ENCODE data around the gene PTGDR2. TPM values are rescaled to one million over a fixed set of nuclear protein-coding genes. Genes with fewer than 3 reads are reported as not detected.
A peak's percentile ranks its signal among the peaks of the same experiment; 100 is the strongest.

Gene PTGDR2
- total and polyA plus RNA-seq, 9 of the 15 experiments (the other 6 are each of a cell fraction or from before 2014, with no cell fraction given): 0.51 to 2.6 (median 1.6) TPM

- in situ Hi-C loops (cut with MboI) (loop anchor here (5.0 kb wide), 2 partner anchors 57 to 342 kb away; no protein-coding TSS in a partner anchor), intact Hi-C loops (cut with micrococcal nuclease) (loop anchor here (5.0 kb wide), 1 partner anchor 292 kb away; no protein-coding TSS in a partner anchor)
- Histone ChIP-seq H3K36me3 (ENCODE audit: control insufficient read depth, insufficient read depth, low read length) (no peaks in the 10 kb centered on the region), H3K9ac (ENCODE audit: insufficient read depth in 1 of 2, low read depth in 2 of 2, low read length in 2 of 2) (no peak overlapping the region), H2AFZ (ENCODE audit: low read depth, low read length) (no peak overlapping the region), H3K4me2 (ENCODE audit: insufficient read depth, low read length) (no peak overlapping the region), H3K27ac (ENCODE audit: extremely low read depth, low read depth, low read length) (no peak overlapping the region), H3K4me3 (no peak overlapping the region), H3K27me3 (ENCODE audit: control insufficient read depth in 2 of 2, insufficient read depth in 2 of 2, low read length in 2 of 2) (peaks cover 0 to 6% of the 10 kb centered on the region in 2 experiments; a peak in 1 of 5 replicates), H3K79me2 (ENCODE audit: control insufficient read depth, insufficient read depth, low read length) (no peaks in the 10 kb centered on the region), H4K20me1 (replicated peaks; ENCODE audit: control insufficient read depth, insufficient read depth, low read length) (peaks cover 3% of the 10 kb centered on the region; the same call in 1 of the 2 replicates), H3K4me1 (replicated peaks in 1 of 2; ENCODE audit: control insufficient read depth in 2 of 2, insufficient read depth in 2 of 2, low read length in 2 of 2) (peaks cover 6 to 11% of the 10 kb centered on the region in 2 experiments; a peak in 2 of 5 replicates), H3K9me1 (ENCODE audit: control insufficient read depth, insufficient read depth, low read length) (no peaks in the 10 kb centered on the region), H3K9me3 (replicated peaks; ENCODE audit: control insufficient read depth, insufficient read depth, low read depth, low read length) (no peaks in the 10 kb centered on the region)
- no peak for TF ChIP-seq ZNF175 (CRISPR knock-in tag; IDR thresholded peaks at IDR 0.05; ENCODE audit: low read depth)
- TF ChIP-seq RAD51 (IDR thresholded peaks at IDR 0.05; ENCODE audit: borderline replicate concordance, low read depth): 0 out of 2 replicates have a peak, but pooled peaks have one; percentile 13
- TF ChIP-seq TFE3 (CRISPR knock-in tag; IDR thresholded peaks at IDR 0.05): peak; percentile 41
- POLR2A ChIA-PET: interaction anchor here (0.6 to 1.6 kb wide), 3 partner anchors 53 to 119 kb away, joined by 3 to 4 read pairs (median 4); no protein-coding TSS in a partner anchor
- DNase-seq (ENCODE audit: extremely low read depth in 1 of 4, low spot score in 3 of 4) (no peak), FAIRE-seq (no peak), ATAC-seq (no peak)
- CTCF ChIA-PET (ENCODE audit: low intra/inter-chr PET ratio): no interaction called here
- WGBS (ENCODE audit: insufficient coverage, low coverage, missing lambda C conversion rate): 20% methylated on average over 7 of the region's 7 CpGs
- BruUV-seq (replicated peaks): no TSS peak
These were observed 20.8 kb downstream of the PTGDR2 start for GRCh38 chr11:60834742-60835533.

Measured in K562 (cell line).